WTC11 (cell line): ENCODE measurements around the gene EXOSC1. TPM values are rescaled to one million over a fixed set of nuclear protein-coding genes. Genes with fewer than 3 reads are reported as not detected.

Source experiments
- ATAC-seq: fragments of 200-7000 bp; cut with Tn5 transposase; 2 replicates; pipeline ENCODE4 v1.10.0; 2021; ENCODE audit warnings: mild to moderate bottlenecking, moderate library complexity
- CTCF ChIA-PET: fragments of 300-600 bp; sonication (Branson Sonifier 250); formaldehyde crosslinking; loops from one replicate; lab custom pipeline; 2021; ENCODE audit warnings: antibody characterized with exemption; lab: Charles Lee
- POLR2A ChIA-PET: fragments of 350-600 bp; sonication (Branson Sonifier 250); formaldehyde crosslinking; loops from one replicate; lab custom pipeline; 2021; ENCODE audit warnings: antibody characterized with exemption; lab: Charles Lee
- DNase-seq: peaks from one replicate; pipeline ENCODE4 v3.0.0; 2021; ENCODE audit warnings: low spot score
- H3K27ac Mint-ChIP-seq: 2 replicates; pipeline ENCODE4 v1.8.0; 2021; ENCODE audit warnings: mixed read lengths
- H3K27me3 Mint-ChIP-seq: 2 replicates; pipeline ENCODE4 v1.8.0; 2021; ENCODE audit warnings: low read depth, mild to moderate bottlenecking, moderate library complexity, mixed read lengths
- H3K36me3 Mint-ChIP-seq: 2 replicates; pipeline ENCODE4 v1.8.0; 2021; ENCODE audit warnings: mixed read lengths
- H3K4me1 Mint-ChIP-seq: 2 replicates; pipeline ENCODE4 v1.8.0; 2022; ENCODE audit warnings: mixed read lengths
- H3K4me3 Mint-ChIP-seq: 2 replicates; pipeline ENCODE4 v1.8.0; 2021; ENCODE audit warnings: mild to moderate bottlenecking, moderate library complexity, mixed read lengths
- H3K9me3 Mint-ChIP-seq: 2 replicates; pipeline ENCODE4 v1.8.0; 2021; ENCODE audit warnings: mixed read lengths
- AR ChIP-seq: fragments of 250-450 bp; sonication (Bioruptor Pico); IDR thresholded peaks from 2 replicates; pipeline ENCODE4 v1.9.0; 2021; ENCODE audit warnings: mild to moderate bottlenecking
- ATF2 ChIP-seq: sonication (generic); formaldehyde crosslinking; IDR thresholded peaks from 2 replicates; pipeline ENCODE4 v1.8.1; 2022; ENCODE audit warnings: low read depth, missing genetic modification reagents, borderline replicate concordance
- CBFB ChIP-seq: sonication (generic); formaldehyde crosslinking; IDR thresholded peaks from 2 replicates; pipeline ENCODE4 v1.8.1; 2022; ENCODE audit warnings: mild to moderate bottlenecking, low read depth, missing genetic modification reagents
- ESRRA ChIP-seq: sonication (generic); formaldehyde crosslinking; IDR thresholded peaks from 2 replicates; pipeline ENCODE4 v1.8.1; 2022; ENCODE audit warnings: mild to moderate bottlenecking, missing genetic modification reagents, borderline replicate concordance
- JAZF1 ChIP-seq: fragments of 250-450 bp; sonication (Bioruptor Pico); IDR thresholded peaks from 2 replicates; pipeline ENCODE4 v1.9.0; 2021; ENCODE audit warnings: moderate library complexity, mild to moderate bottlenecking, inconsistent platforms
- NFE2L1 ChIP-seq: sonication (generic); formaldehyde crosslinking; IDR thresholded peaks from 2 replicates; pipeline ENCODE4 v1.8.1; 2023; ENCODE audit warnings: missing genetic modification reagents
- NFYB ChIP-seq: sonication (generic); formaldehyde crosslinking; conservative IDR thresholded peaks from 2 replicates; pipeline ENCODE4 v1.8.0; 2022; ENCODE audit warnings: low read depth, missing genetic modification reagents
- OVOL2 ChIP-seq: fragments of 250-450 bp; sonication (Bioruptor Pico); IDR thresholded peaks from 2 replicates; pipeline ENCODE4 v1.9.0; 2021; ENCODE audit warnings: mild to moderate bottlenecking, borderline replicate concordance
- SOX15 ChIP-seq: fragments of 250-450 bp; sonication (Bioruptor Pico); IDR thresholded peaks from 2 replicates; pipeline ENCODE4 v1.9.0; 2021; ENCODE audit warnings: mild to moderate bottlenecking
- TEAD4 ChIP-seq: sonication (generic); formaldehyde crosslinking; IDR thresholded peaks from 2 replicates; pipeline ENCODE4 v1.8.0; 2022; ENCODE audit warnings: mild to moderate bottlenecking, missing genetic modification reagents
- ZMAT4 ChIP-seq: fragments of 250-450 bp; sonication (Bioruptor Pico); IDR thresholded peaks from 2 replicates; pipeline ENCODE4 v1.9.0; 2021; ENCODE audit warnings: mild to moderate bottlenecking
- ZNF263 ChIP-seq: sonication (generic); formaldehyde crosslinking; IDR thresholded peaks from 2 replicates; pipeline ENCODE4 v1.8.1; 2022; ENCODE audit warnings: low read depth, mild to moderate bottlenecking, moderate library complexity, missing genetic modification reagents
- ZNF671 ChIP-seq: fragments of 250-450 bp; sonication (Bioruptor Pico); IDR thresholded peaks from 2 replicates; pipeline ENCODE4 v1.8.0; 2021; ENCODE audit warnings: mild to moderate bottlenecking
- total RNA-seq: library from RNA; stranded (reverse); gene quantifications from 3 replicates; pipeline ENCODE4 v1.2.3, GENCODE V29; 2021
- TF ChIP-seq, protein P1 (sequence below): sonication (generic); formaldehyde crosslinking; IDR thresholded peaks from 2 replicates; pipeline ENCODE4 v1.8.0; 2022; ENCODE audit warnings: missing genetic modification reagents
- TF ChIP-seq, protein P2 (sequence below): fragments of 200-600 bp; IDR thresholded peaks from 2 replicates; pipeline ENCODE4 v1.8.0; 2022; ENCODE audit warnings: antibody characterized with exemption
- TF ChIP-seq, protein P3 (sequence below): sonication (generic); formaldehyde crosslinking; IDR thresholded peaks from 2 replicates; pipeline ENCODE4 v1.8.0; 2023; ENCODE audit warnings: missing genetic modification reagents, mild to moderate bottlenecking, borderline replicate concordance

Gene EXOSC1
- total RNA-seq, 1 experiment from 2014 or later: 53.7 TPM

- no peak for ATAC-seq
- H3K9me3 Mint-ChIP-seq: 0 out of 2 replicates have a peak, but pooled peaks cover 5% of the 10 kb centered on the region
- POLR2A ChIA-PET: interaction anchor here (1.1 to 1.2 kb wide), 2 partner anchors 20 to 27 kb away, joined by 3 read pairs; no protein-coding TSS in a partner anchor
- no peak for DNase-seq
- H3K36me3 Mint-ChIP-seq: peaks cover 59% of the 10 kb centered on the region
- CTCF ChIA-PET: interaction anchor here (2.0 kb wide), 1 partner anchor 10 kb away, joined by 6 read pairs; no protein-coding TSS in a partner anchor
- H3K27ac Mint-ChIP-seq: peak overlapping the region; percentile 53; the same call in 1 of the 2 replicates
- H3K27me3 Mint-ChIP-seq: no peaks in the 10 kb centered on the region
- TF ChIP-seq ZMAT4 (CRISPR knock-in tag): no peak
- no peak for TF ChIP-seq NFYB (CRISPR knock-in tag)
- TF ChIP-seq ATF2: no peak
- no peak for TF ChIP-seq JAZF1 (CRISPR knock-in tag)
- no peak for TF ChIP-seq NFE2L1
- TF ChIP-seq, protein P1, sequence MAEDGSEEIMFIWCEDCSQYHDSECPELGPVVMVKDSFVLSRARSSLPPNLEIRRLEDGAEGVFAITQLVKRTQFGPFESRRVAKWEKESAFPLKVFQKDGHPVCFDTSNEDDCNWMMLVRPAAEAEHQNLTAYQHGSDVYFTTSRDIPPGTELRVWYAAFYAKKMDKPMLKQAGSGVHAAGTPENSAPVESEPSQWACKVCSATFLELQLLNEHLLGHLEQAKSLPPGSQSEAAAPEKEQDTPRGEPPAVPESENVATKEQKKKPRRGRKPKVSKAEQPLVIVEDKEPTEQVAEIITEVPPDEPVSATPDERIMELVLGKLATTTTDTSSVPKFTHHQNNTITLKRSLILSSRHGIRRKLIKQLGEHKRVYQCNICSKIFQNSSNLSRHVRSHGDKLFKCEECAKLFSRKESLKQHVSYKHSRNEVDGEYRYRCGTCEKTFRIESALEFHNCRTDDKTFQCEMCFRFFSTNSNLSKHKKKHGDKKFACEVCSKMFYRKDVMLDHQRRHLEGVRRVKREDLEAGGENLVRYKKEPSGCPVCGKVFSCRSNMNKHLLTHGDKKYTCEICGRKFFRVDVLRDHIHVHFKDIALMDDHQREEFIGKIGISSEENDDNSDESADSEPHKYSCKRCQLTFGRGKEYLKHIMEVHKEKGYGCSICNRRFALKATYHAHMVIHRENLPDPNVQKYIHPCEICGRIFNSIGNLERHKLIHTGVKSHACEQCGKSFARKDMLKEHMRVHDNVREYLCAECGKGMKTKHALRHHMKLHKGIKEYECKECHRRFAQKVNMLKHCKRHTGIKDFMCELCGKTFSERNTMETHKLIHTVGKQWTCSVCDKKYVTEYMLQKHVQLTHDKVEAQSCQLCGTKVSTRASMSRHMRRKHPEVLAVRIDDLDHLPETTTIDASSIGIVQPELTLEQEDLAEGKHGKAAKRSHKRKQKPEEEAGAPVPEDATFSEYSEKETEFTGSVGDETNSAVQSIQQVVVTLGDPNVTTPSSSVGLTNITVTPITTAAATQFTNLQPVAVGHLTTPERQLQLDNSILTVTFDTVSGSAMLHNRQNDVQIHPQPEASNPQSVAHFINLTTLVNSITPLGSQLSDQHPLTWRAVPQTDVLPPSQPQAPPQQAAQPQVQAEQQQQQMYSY (CRISPR knock-in tag): no peak
- no peak for TF ChIP-seq ZNF263
- TF ChIP-seq ESRRA: no peak
- TF ChIP-seq OVOL2 (CRISPR knock-in tag): no peak
- TF ChIP-seq AR (CRISPR knock-in tag): no peak
- TF ChIP-seq CBFB: no peak
- no peaks in the 10 kb centered on the region for H3K4me1 Mint-ChIP-seq
- H3K4me3 Mint-ChIP-seq: no peak overlapping the region
Measured at GRCh38 chr10:97454330-97455036, 8.7 kb upstream of the EXOSC1 start.

DNA sequence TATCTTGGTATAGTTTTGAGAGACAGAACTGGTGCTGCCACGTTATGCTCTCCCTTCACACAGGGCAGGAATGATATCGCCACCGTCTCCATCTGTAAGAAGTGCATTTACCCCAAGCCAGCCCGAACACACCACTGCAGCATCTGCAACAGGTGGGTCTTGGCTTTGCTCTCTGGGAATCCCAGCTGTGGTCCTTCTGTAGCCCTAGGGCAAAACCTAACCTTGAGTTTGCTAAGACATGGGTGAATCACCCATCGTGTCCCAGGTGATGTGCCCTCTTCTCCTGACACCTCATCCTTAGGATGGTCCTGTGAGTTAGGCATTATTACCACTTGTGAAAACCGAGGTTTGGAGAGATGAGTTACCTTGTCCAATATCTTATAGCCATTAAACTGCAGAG is 6.5 kb upstream of the EXOSC1 start:
- H3K27me3 Mint-ChIP-seq: no peaks in the 10 kb centered on the region
- H3K9me3 Mint-ChIP-seq: no peaks in the 10 kb centered on the region
- CTCF ChIA-PET: no interaction called here
- H3K4me1 Mint-ChIP-seq: peaks cover 2% of the 10 kb centered on the region; the same call in 1 of the 2 replicates
- H3K4me3 Mint-ChIP-seq: no peak overlapping the region
- DNase-seq (no peak), ATAC-seq (no peak)
- peaks cover 49% of the 10 kb centered on the region for H3K36me3 Mint-ChIP-seq
- POLR2A ChIA-PET: no interaction called here
- no peak overlapping the region for H3K27ac Mint-ChIP-seq
- TF ChIP-seq SOX15: no peak
- TF ChIP-seq, protein P2, sequence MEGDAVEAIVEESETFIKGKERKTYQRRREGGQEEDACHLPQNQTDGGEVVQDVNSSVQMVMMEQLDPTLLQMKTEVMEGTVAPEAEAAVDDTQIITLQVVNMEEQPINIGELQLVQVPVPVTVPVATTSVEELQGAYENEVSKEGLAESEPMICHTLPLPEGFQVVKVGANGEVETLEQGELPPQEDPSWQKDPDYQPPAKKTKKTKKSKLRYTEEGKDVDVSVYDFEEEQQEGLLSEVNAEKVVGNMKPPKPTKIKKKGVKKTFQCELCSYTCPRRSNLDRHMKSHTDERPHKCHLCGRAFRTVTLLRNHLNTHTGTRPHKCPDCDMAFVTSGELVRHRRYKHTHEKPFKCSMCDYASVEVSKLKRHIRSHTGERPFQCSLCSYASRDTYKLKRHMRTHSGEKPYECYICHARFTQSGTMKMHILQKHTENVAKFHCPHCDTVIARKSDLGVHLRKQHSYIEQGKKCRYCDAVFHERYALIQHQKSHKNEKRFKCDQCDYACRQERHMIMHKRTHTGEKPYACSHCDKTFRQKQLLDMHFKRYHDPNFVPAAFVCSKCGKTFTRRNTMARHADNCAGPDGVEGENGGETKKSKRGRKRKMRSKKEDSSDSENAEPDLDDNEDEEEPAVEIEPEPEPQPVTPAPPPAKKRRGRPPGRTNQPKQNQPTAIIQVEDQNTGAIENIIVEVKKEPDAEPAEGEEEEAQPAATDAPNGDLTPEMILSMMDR: no peak
- TF ChIP-seq, protein P3, sequence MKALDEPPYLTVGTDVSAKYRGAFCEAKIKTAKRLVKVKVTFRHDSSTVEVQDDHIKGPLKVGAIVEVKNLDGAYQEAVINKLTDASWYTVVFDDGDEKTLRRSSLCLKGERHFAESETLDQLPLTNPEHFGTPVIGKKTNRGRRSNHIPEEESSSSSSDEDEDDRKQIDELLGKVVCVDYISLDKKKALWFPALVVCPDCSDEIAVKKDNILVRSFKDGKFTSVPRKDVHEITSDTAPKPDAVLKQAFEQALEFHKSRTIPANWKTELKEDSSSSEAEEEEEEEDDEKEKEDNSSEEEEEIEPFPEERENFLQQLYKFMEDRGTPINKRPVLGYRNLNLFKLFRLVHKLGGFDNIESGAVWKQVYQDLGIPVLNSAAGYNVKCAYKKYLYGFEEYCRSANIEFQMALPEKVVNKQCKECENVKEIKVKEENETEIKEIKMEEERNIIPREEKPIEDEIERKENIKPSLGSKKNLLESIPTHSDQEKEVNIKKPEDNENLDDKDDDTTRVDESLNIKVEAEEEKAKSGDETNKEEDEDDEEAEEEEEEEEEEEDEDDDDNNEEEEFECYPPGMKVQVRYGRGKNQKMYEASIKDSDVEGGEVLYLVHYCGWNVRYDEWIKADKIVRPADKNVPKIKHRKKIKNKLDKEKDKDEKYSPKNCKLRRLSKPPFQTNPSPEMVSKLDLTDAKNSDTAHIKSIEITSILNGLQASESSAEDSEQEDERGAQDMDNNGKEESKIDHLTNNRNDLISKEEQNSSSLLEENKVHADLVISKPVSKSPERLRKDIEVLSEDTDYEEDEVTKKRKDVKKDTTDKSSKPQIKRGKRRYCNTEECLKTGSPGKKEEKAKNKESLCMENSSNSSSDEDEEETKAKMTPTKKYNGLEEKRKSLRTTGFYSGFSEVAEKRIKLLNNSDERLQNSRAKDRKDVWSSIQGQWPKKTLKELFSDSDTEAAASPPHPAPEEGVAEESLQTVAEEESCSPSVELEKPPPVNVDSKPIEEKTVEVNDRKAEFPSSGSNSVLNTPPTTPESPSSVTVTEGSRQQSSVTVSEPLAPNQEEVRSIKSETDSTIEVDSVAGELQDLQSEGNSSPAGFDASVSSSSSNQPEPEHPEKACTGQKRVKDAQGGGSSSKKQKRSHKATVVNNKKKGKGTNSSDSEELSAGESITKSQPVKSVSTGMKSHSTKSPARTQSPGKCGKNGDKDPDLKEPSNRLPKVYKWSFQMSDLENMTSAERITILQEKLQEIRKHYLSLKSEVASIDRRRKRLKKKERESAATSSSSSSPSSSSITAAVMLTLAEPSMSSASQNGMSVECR (CRISPR knock-in tag): no peak
- TF ChIP-seq TEAD4 (CRISPR knock-in tag): no peak
- TF ChIP-seq ZNF671 (CRISPR knock-in tag): no peak
- no peak for TF ChIP-seq AR (CRISPR knock-in tag)
